Measurements from ENCODE around the gene LRP2. TPM values are rescaled to one million over a fixed set of nuclear protein-coding genes. Genes with fewer than 3 reads are reported as not detected.

LRP2 gene
- polyA plus RNA-seq, 1 donor (not counting 4 experiments of a cell fraction or from before 2014, with no cell fraction given): not detected

DNA sequence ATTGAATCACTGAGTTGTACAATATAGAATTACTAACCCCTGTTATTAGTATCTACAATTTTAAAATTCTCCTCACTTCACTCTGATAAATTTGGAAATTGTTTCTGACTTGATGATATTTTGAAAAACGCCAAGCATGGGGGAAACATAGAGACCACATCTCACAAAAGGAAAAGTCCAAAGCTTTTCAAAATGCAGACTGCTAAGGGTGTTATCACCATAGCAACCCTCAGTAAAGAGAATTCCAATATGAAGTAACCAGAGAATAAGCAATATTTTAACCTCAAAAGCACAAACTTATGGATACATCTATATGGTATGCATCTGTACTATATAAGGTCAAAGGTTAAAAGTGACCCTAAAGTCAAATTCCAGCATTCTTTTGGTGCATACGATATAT lies 22.7 kb downstream of the LRP2 start:
- Histone ChIP-seq H3K4me1 (ENCODE audit: control insufficient read depth, extremely low read depth, insufficient read depth, low read length) (no peaks in the 10 kb centered on the region), H3K79me2 (ENCODE audit: control insufficient read depth, insufficient read depth, low read length) (no peaks in the 10 kb centered on the region), H3K36me3 (ENCODE audit: control insufficient read depth in 2 of 2, extremely low read depth in 1 of 2, insufficient read depth in 2 of 2, low read length in 2 of 2) (no peaks in the 10 kb centered on the region), H2AFZ (ENCODE audit: control insufficient read depth, low read length) (no peak overlapping the region), H3K9me3 (ENCODE audit: control insufficient read depth, low read depth, low read length) (no peaks in the 10 kb centered on the region), H3K27ac (ENCODE audit: control insufficient read depth, insufficient read depth, low read length) (no peak overlapping the region), H4K20me1 (ENCODE audit: control insufficient read depth, extremely low read depth, insufficient read depth, low read length) (no peaks in the 10 kb centered on the region), H3K4me3 (ENCODE audit: control insufficient read depth in 2 of 3, extremely low read depth in 1 of 3, insufficient read depth in 2 of 3, low read depth in 1 of 3, low read length in 3 of 3) (no peak overlapping the region), H3K4me2 (ENCODE audit: control insufficient read depth, extremely low read depth, insufficient read depth, low read depth, low read length) (no peak overlapping the region), H3K9ac (ENCODE audit: control insufficient read depth, extremely low read depth, insufficient read depth, low read length) (no peak overlapping the region), H3K27me3 (ENCODE audit: control insufficient read depth, extremely low read depth, insufficient read depth, low read length) (peaks cover 8% of the 10 kb centered on the region), H3K9me1 (ENCODE audit: control insufficient read depth, extremely low read depth, insufficient read depth, low read length) (no peaks in the 10 kb centered on the region)
- TF ChIP-seq, protein P1, sequence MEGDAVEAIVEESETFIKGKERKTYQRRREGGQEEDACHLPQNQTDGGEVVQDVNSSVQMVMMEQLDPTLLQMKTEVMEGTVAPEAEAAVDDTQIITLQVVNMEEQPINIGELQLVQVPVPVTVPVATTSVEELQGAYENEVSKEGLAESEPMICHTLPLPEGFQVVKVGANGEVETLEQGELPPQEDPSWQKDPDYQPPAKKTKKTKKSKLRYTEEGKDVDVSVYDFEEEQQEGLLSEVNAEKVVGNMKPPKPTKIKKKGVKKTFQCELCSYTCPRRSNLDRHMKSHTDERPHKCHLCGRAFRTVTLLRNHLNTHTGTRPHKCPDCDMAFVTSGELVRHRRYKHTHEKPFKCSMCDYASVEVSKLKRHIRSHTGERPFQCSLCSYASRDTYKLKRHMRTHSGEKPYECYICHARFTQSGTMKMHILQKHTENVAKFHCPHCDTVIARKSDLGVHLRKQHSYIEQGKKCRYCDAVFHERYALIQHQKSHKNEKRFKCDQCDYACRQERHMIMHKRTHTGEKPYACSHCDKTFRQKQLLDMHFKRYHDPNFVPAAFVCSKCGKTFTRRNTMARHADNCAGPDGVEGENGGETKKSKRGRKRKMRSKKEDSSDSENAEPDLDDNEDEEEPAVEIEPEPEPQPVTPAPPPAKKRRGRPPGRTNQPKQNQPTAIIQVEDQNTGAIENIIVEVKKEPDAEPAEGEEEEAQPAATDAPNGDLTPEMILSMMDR (optimal IDR thresholded peaks at IDR 0.05 in 1 of 3, IDR thresholded peaks at IDR 0.05 in 1 of 3, conservative IDR thresholded peaks at IDR 0.05 in 1 of 3; ENCODE audit: extremely low read depth in 1 of 3, insufficient read depth in 2 of 3, low read length in 3 of 3): no peak
- no peak for TF ChIP-seq EZH2 (IDR thresholded peaks at IDR 0.05; ENCODE audit: low read length)
- DNase-seq (ENCODE audit: low read depth, low spot score) (no peak), FAIRE-seq (no peak)
- dilution Hi-C loops (cut with MboI; ENCODE audit: extremely low pct_ligation_motif_present, low sequenced_read_pairs): no loop called here

DNA sequence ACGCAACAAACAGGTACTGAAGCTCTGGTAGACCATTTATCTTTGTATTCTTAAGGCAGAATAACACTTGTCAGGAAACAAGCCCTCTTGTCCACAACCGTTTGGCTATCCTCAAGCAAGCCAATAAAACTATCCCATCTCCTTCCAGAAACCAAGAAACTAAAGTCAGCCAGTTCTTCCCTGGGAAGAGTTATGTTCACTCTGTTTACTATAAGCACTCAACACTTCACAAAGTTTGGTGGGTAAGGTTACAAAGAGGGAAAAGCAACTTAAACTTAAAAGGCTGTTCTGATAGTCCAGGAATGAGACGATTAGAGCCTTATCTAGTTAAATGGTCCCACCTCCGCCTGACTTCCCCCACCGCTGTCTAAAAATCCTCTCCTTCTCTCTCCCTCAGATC lies 25.6 kb downstream of the LRP2 start:
- no peak for FAIRE-seq
- DNase-seq (ENCODE audit: low read depth, low spot score): no peak

More for the DNA sequence above, 25.6 kb downstream of the LRP2 start:
- H3K4me2 ChIP-seq (ENCODE audit: control insufficient read depth, extremely low read depth, insufficient read depth, low read depth, low read length): no peak overlapping the region
- no peaks in the 10 kb centered on the region for H3K36me3 ChIP-seq (ENCODE audit: control insufficient read depth in 2 of 2, extremely low read depth in 1 of 2, insufficient read depth in 2 of 2, low read length in 2 of 2)
- no peaks in the 10 kb centered on the region for H3K4me1 ChIP-seq (ENCODE audit: control insufficient read depth, extremely low read depth, insufficient read depth, low read length)
- H3K9me3 ChIP-seq (ENCODE audit: control insufficient read depth, low read depth, low read length): no peaks in the 10 kb centered on the region
- no peak overlapping the region for H2AFZ ChIP-seq (ENCODE audit: control insufficient read depth, low read length)
- no peaks in the 10 kb centered on the region for H4K20me1 ChIP-seq (ENCODE audit: control insufficient read depth, extremely low read depth, insufficient read depth, low read length)
- H3K9me1 ChIP-seq (ENCODE audit: control insufficient read depth, extremely low read depth, insufficient read depth, low read length): no peaks in the 10 kb centered on the region
- no peak overlapping the region for H3K4me3 ChIP-seq (ENCODE audit: control insufficient read depth in 2 of 3, extremely low read depth in 1 of 3, insufficient read depth in 2 of 3, low read depth in 1 of 3, low read length in 3 of 3)
- no peak overlapping the region for H3K9ac ChIP-seq (ENCODE audit: control insufficient read depth, extremely low read depth, insufficient read depth, low read length)
- dilution Hi-C loops (cut with MboI; ENCODE audit: extremely low pct_ligation_motif_present, low sequenced_read_pairs): no loop called here
- H3K27me3 ChIP-seq (ENCODE audit: control insufficient read depth, extremely low read depth, insufficient read depth, low read length): peaks cover 9% of the 10 kb centered on the region
- H3K27ac ChIP-seq (ENCODE audit: control insufficient read depth, insufficient read depth, low read length): no peak overlapping the region
- TF ChIP-seq EZH2 (IDR thresholded peaks at IDR 0.05; ENCODE audit: low read length): no peak
- TF ChIP-seq, protein P1 (optimal IDR thresholded peaks at IDR 0.05 in 1 of 3, IDR thresholded peaks at IDR 0.05 in 1 of 3, conservative IDR thresholded peaks at IDR 0.05 in 1 of 3; ENCODE audit: extremely low read depth in 1 of 3, insufficient read depth in 2 of 3, low read length in 3 of 3): no peak
- no peaks in the 10 kb centered on the region for H3K79me2 ChIP-seq (ENCODE audit: control insufficient read depth, insufficient read depth, low read length)

Measured in keratinocyte (primary cell).